GM21367 (cell line): ENCODE results near the gene TBC1D5.

ENCODE experiments used
- ATAC-seq: cut with Tn5 transposase; IDR thresholded peaks from one replicate; pipeline ENCODE4 v1.9.1; 2021; ENCODE audit not compliant: unreplicated experiment

TBC1D5 gene

GRCh38 chr3:17121336-17121735 lies 621.1 kb downstream of the TBC1D5 start:
- ATAC-seq = no peak

- ATAC-seq = no peak
Measured at GRCh38 chr3:17120115-17120514, 622.3 kb downstream of the TBC1D5 start.

GRCh38 chr3:17119201-17120072 lies 623.0 kb downstream of the TBC1D5 start:
- ATAC-seq = no peak

GRCh38 chr3:17118771-17119170 lies 623.7 kb downstream of the TBC1D5 start:
- ATAC-seq = no peak

- no peak for ATAC-seq
Measured at GRCh38 chr3:17116007-17116600, 626.3 kb downstream of the TBC1D5 start.

GRCh38 chr3:17115186-17115585 lies 627.2 kb downstream of the TBC1D5 start:
- ATAC-seq = no peak

- ATAC-seq = no peak
Measured at GRCh38 chr3:17111586-17111985, 630.8 kb downstream of the TBC1D5 start.

- ATAC-seq = no peak
Measured at GRCh38 chr3:17110660-17111396, 631.6 kb downstream of the TBC1D5 start.
